A549 (cell line): Measurements from ENCODE around the gene C1orf105.

Source experiments
- POLR2A ChIP-seq: IDR thresholded peaks from 2 replicates; pipeline ENCODE4 v1.6.1; 2012; ENCODE audit warnings: mild to moderate bottlenecking, low read length
- RFX5 ChIP-seq: fragments of 450-650 bp; IDR thresholded peaks from 2 replicates; pipeline ENCODE4 v1.7.1; 2014; ENCODE audit warnings: antibody characterized with exemption, mild to moderate bottlenecking, moderate library complexity
- TF ChIP-seq, protein P1 (sequence below): fragments of >200 bp; sonication (Bioruptor Twin); formaldehyde crosslinking; IDR thresholded peaks from 3 replicates; pipeline ENCODE4 v1.5.1; 2016

DNA sequence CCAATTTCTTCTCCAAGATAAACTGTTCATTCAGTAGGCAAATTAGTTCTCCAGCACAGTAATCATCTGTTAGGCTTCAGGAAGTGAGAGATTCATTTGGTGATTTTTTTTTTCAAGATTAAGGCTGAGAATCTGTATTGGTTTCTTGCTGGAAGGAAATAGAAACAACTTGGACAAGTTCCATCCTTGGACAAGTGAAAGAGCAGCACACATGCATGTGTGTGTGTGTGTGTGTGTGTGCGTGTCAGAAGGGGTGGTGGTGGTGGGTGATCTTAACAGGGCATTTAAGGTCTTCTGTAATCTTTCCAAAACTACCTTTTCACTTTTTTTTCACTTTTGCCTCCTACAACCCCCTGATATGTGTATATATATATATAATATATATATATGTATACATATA is 96.6 kb downstream of the C1orf105 start:
- TF ChIP-seq POLR2A (no peak), RFX5 (no peak)
- TF ChIP-seq, protein P1, sequence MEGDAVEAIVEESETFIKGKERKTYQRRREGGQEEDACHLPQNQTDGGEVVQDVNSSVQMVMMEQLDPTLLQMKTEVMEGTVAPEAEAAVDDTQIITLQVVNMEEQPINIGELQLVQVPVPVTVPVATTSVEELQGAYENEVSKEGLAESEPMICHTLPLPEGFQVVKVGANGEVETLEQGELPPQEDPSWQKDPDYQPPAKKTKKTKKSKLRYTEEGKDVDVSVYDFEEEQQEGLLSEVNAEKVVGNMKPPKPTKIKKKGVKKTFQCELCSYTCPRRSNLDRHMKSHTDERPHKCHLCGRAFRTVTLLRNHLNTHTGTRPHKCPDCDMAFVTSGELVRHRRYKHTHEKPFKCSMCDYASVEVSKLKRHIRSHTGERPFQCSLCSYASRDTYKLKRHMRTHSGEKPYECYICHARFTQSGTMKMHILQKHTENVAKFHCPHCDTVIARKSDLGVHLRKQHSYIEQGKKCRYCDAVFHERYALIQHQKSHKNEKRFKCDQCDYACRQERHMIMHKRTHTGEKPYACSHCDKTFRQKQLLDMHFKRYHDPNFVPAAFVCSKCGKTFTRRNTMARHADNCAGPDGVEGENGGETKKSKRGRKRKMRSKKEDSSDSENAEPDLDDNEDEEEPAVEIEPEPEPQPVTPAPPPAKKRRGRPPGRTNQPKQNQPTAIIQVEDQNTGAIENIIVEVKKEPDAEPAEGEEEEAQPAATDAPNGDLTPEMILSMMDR: no peak
